ENCODE measurements around the gene DLGAP1.

DLGAP1 gene

GRCh38 chr18:3538954-3539617 is 916.0 kb downstream of the DLGAP1 start:
- H3K36me3 ChIP-seq (replicated peaks; ENCODE audit: low read depth, low read length) = no peaks in the 10 kb centered on the region
- H4K20me1 ChIP-seq (ENCODE audit: insufficient read depth, low read length) = no peaks in the 10 kb centered on the region
- no peaks in the 10 kb centered on the region for H3K9me3 ChIP-seq (ENCODE audit: insufficient read depth, low read length)
- no peak overlapping the region for H3K9ac ChIP-seq (ENCODE audit: low read length)
- no peak overlapping the region for H3K4me2 ChIP-seq (ENCODE audit: low read length)
- H3K27me3 ChIP-seq (ENCODE audit: low read depth, low read length) = no peaks in the 10 kb centered on the region
- H2AFZ ChIP-seq (ENCODE audit: low read depth, low read length) = no peak overlapping the region
- H3K4me1 ChIP-seq (ENCODE audit: low read length) = peaks cover 48% of the 10 kb centered on the region
- no peaks in the 10 kb centered on the region for H3K79me2 ChIP-seq (ENCODE audit: low read length)
- TF ChIP-seq, protein P1, sequence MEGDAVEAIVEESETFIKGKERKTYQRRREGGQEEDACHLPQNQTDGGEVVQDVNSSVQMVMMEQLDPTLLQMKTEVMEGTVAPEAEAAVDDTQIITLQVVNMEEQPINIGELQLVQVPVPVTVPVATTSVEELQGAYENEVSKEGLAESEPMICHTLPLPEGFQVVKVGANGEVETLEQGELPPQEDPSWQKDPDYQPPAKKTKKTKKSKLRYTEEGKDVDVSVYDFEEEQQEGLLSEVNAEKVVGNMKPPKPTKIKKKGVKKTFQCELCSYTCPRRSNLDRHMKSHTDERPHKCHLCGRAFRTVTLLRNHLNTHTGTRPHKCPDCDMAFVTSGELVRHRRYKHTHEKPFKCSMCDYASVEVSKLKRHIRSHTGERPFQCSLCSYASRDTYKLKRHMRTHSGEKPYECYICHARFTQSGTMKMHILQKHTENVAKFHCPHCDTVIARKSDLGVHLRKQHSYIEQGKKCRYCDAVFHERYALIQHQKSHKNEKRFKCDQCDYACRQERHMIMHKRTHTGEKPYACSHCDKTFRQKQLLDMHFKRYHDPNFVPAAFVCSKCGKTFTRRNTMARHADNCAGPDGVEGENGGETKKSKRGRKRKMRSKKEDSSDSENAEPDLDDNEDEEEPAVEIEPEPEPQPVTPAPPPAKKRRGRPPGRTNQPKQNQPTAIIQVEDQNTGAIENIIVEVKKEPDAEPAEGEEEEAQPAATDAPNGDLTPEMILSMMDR (IDR thresholded peaks at IDR 0.05; ENCODE audit: low read depth, low read length) = no peak
- no peak for TF ChIP-seq EZH2phosphoT487 (IDR thresholded peaks at IDR 0.05; ENCODE audit: low read depth)
- no peak overlapping the region for H3K4me3 ChIP-seq (ENCODE audit: low read length)
- no peak overlapping the region for H3K27ac ChIP-seq (ENCODE audit: low read length)

DNA sequence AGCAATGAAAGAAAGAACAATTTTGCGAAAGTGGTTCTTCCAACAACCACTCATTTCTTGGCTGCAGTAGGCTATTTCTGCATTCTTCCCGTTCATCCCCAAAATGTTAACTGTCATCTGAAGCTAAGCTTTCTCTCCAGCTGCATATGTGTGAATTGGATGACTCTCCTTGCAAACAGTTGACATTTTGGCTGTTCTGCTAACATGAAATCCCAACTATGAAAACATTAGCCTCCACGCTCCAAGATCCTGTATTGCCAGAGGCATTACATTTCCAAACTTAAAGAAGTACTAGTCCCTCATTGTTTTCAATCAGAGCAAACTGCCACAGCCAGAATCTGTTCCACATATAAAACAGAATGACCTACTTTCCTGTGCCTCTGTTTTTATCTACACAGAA is 916.7 kb downstream of the DLGAP1 start:
- H3K36me3 ChIP-seq (replicated peaks; ENCODE audit: low read depth, low read length) = no peaks in the 10 kb centered on the region
- no peaks in the 10 kb centered on the region for H3K27me3 ChIP-seq (ENCODE audit: low read depth, low read length)
- no peak overlapping the region for H3K9ac ChIP-seq (ENCODE audit: low read length)
- no peaks in the 10 kb centered on the region for H4K20me1 ChIP-seq (ENCODE audit: insufficient read depth, low read length)
- TF ChIP-seq EZH2phosphoT487 (IDR thresholded peaks at IDR 0.05; ENCODE audit: low read depth) = no peak
- TF ChIP-seq, protein P1 (IDR thresholded peaks at IDR 0.05; ENCODE audit: low read depth, low read length) = no peak
- H3K4me1 ChIP-seq (ENCODE audit: low read length) = peaks cover 44% of the 10 kb centered on the region
- no peak overlapping the region for H3K27ac ChIP-seq (ENCODE audit: low read length)
- H3K4me2 ChIP-seq (ENCODE audit: low read length) = no peak overlapping the region
- H2AFZ ChIP-seq (ENCODE audit: low read depth, low read length) = no peak overlapping the region
- no peak overlapping the region for H3K4me3 ChIP-seq (ENCODE audit: low read length)
- no peaks in the 10 kb centered on the region for H3K9me3 ChIP-seq (ENCODE audit: insufficient read depth, low read length)
- no peaks in the 10 kb centered on the region for H3K79me2 ChIP-seq (ENCODE audit: low read length)

DNA sequence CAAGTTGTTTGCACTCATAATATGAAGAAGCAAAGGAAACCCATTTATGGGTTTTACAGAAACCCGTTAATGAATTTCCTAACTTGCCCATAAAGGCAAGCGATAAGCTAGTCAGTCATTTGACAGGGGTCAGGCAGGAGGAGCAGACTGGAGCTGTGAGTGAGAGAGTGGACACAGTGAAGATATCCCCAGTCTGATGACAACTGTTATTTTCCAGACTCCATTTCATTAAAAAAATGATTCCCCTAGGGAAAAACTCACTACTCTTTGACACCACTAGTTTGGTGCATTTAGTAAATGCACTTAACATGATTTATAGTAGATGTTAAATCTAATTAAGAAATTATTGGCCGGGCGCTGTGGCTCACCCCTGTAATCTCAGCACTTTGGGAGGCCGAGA is 924.3 kb downstream of the DLGAP1 start:
- H3K79me2 ChIP-seq (ENCODE audit: low read length) = no peaks in the 10 kb centered on the region
- H3K36me3 ChIP-seq (replicated peaks; ENCODE audit: low read depth, low read length) = no peaks in the 10 kb centered on the region
- no peak overlapping the region for H2AFZ ChIP-seq (ENCODE audit: low read depth, low read length)
- no peaks in the 10 kb centered on the region for H3K9me3 ChIP-seq (ENCODE audit: insufficient read depth, low read length)
- no peak overlapping the region for H3K4me2 ChIP-seq (ENCODE audit: low read length)
- no peaks in the 10 kb centered on the region for H4K20me1 ChIP-seq (ENCODE audit: insufficient read depth, low read length)
- TF ChIP-seq, protein P1 (IDR thresholded peaks at IDR 0.05; ENCODE audit: low read depth, low read length) = no peak
- TF ChIP-seq EZH2phosphoT487 (IDR thresholded peaks at IDR 0.05; ENCODE audit: low read depth) = no peak
- no peak overlapping the region for H3K4me3 ChIP-seq (ENCODE audit: low read length)
- H3K4me1 ChIP-seq (ENCODE audit: low read length) = peaks cover 42% of the 10 kb centered on the region
- no peak overlapping the region for H3K27ac ChIP-seq (ENCODE audit: low read length)
- H3K27me3 ChIP-seq (ENCODE audit: low read depth, low read length) = no peaks in the 10 kb centered on the region
- no peak overlapping the region for H3K9ac ChIP-seq (ENCODE audit: low read length)

- Histone ChIP-seq H3K4me3 (ENCODE audit: low read length) (no peak overlapping the region), H3K27ac (ENCODE audit: low read length) (no peak overlapping the region), H3K36me3 (replicated peaks; ENCODE audit: low read depth, low read length) (peaks cover 2% of the 10 kb centered on the region), H3K4me1 (ENCODE audit: low read length) (peaks cover 54% of the 10 kb centered on the region), H3K27me3 (ENCODE audit: low read depth, low read length) (no peaks in the 10 kb centered on the region), H3K9me3 (ENCODE audit: insufficient read depth, low read length) (peaks cover 1% of the 10 kb centered on the region; the same call in 1 of the 2 replicates), H4K20me1 (ENCODE audit: insufficient read depth, low read length) (no peaks in the 10 kb centered on the region), H3K79me2 (ENCODE audit: low read length) (no peaks in the 10 kb centered on the region; the same call in 1 of the 2 replicates), H2AFZ (ENCODE audit: low read depth, low read length) (no peak overlapping the region), H3K9ac (ENCODE audit: low read length) (no peak overlapping the region), H3K4me2 (ENCODE audit: low read length) (no peak overlapping the region)
- TF ChIP-seq EZH2phosphoT487 (IDR thresholded peaks at IDR 0.05; ENCODE audit: low read depth) = no peak
- TF ChIP-seq, protein P1 (IDR thresholded peaks at IDR 0.05; ENCODE audit: low read depth, low read length) = no peak
Measured at GRCh38 chr18:3529601-3530000, 925.5 kb downstream of the DLGAP1 start.
